B cell (primary cell): ENCODE results near the gene RHOBTB3.

Experiments used
- EZH2 ChIP-seq: IDR thresholded peaks from 2 replicates; pipeline ENCODE4 v1.6.1; 2012; ENCODE audit warnings: borderline replicate concordance, low read depth, mild to moderate bottlenecking, moderate library complexity, low read length; ENCODE audit not compliant: insufficient read depth, poor library complexity, severe bottlenecking
- TF ChIP-seq, protein P1 (sequence below): fragments of 200-600 bp; IDR thresholded peaks from one replicate; pipeline ENCODE4 v1.8.0; 2022; ENCODE audit warnings: antibody characterized with exemption, mild to moderate bottlenecking

DNA sequence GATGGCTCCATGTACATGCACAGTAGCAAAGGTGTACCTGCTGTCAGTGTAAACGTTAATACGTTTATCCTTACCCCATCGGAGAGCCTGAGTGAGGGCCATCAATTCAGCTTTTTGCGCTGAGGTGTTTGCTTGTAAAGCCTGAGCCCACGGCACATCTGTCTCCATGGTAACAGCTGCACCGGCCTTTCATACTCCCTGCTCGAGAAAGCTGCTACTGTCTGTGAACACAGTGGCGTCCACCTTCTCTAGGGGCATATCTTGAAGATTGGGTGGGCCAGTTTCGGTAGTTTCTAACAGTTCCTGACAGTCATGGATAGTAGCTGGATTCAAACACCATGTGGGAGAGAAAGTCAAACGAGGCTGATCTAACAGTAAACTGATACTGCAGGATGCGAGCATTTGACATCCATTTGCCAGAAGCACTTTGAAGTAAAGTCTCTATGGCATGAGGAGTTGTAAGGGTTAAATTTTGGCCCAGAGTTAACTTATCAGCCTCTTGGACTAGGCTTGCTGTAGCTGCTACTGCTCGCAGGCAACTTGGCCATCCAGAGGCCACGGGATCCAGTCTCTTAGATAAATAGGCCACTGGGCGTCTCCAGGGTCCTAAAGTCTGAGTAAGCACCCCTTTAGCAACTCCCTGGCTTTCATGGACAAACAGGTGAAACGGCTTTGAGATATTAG, 21.0 kb upstream of the RHOBTB3 start:
- TF ChIP-seq, protein P1, sequence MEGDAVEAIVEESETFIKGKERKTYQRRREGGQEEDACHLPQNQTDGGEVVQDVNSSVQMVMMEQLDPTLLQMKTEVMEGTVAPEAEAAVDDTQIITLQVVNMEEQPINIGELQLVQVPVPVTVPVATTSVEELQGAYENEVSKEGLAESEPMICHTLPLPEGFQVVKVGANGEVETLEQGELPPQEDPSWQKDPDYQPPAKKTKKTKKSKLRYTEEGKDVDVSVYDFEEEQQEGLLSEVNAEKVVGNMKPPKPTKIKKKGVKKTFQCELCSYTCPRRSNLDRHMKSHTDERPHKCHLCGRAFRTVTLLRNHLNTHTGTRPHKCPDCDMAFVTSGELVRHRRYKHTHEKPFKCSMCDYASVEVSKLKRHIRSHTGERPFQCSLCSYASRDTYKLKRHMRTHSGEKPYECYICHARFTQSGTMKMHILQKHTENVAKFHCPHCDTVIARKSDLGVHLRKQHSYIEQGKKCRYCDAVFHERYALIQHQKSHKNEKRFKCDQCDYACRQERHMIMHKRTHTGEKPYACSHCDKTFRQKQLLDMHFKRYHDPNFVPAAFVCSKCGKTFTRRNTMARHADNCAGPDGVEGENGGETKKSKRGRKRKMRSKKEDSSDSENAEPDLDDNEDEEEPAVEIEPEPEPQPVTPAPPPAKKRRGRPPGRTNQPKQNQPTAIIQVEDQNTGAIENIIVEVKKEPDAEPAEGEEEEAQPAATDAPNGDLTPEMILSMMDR = no peak
- TF ChIP-seq EZH2 = no peak
